GM19463 (cell line): Measurements from ENCODE around the gene CDC42BPG.
"Not testable (repeated sequence)": the region's sequence is repeated elsewhere in the genome, so short reads cannot be mapped to it uniquely, and the experiment has no call there.

Source experiments
- ATAC-seq: cut with Tn5 transposase; IDR thresholded peaks from one replicate; pipeline ENCODE4 v1.9.1; 2021; ENCODE audit warnings: mild to moderate bottlenecking, moderate library complexity; ENCODE audit not compliant: unreplicated experiment

CDC42BPG gene

DNA sequence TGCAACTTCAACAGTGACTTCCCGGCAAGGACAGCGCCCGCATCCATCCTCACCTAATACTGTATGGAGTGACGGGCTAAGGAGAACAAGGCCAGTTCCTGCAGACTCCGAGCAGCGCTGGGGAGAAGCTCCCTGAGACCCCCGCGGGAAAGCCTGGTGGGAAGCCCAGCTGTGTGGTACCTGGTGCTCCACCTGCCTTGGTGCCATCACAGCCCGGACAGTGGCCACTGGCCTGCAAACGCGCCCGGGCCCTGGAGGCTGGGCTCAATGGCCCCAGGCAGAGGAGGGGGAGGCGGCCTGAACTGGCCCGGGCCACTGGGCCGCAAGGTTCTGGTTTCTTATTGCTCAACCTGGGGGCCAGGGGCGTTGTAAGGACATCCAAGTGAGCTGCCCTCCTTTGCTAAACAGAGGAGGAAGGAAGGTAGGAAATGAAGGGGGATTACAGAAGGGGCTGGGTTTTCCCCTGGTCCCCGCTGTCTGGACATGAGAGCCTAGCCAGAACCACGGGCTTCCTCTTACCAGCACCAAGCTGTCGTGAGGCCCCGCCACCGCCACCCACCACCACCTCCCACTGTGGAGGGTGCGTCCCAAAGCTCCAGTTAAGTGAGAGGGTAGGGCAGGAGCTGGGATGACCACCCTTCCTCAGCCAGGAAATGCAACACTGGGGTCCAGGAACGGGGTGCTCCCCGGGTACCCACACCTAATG is 8.5 kb upstream of the CDC42BPG start:
- no peak for ATAC-seq

DNA sequence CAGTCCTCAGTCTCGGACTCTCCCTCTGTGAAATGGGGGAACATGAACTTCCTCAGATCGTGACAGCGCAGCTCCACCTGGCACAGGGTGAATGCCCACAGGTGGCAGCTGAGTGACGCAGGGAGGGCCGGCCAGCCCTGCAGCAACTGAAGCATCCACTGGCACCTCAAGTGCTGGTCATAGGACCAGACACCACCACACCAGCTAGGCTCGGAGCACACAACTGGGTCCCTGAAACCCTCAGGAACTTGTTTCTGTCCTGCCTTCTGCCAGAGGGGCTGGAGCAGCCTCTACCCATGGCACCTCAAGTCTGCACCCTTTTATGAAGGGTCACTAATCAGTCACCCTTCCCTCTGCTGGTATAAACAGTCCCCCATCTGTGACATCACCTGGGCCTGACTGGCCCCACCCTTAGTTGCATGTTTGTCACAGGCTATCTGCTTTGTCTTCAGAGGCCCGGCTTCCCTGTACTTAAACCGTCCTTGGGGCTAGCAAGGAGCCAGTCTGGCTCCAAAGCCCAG is 7.4 kb upstream of the CDC42BPG start:
- ATAC-seq, result no peak

DNA sequence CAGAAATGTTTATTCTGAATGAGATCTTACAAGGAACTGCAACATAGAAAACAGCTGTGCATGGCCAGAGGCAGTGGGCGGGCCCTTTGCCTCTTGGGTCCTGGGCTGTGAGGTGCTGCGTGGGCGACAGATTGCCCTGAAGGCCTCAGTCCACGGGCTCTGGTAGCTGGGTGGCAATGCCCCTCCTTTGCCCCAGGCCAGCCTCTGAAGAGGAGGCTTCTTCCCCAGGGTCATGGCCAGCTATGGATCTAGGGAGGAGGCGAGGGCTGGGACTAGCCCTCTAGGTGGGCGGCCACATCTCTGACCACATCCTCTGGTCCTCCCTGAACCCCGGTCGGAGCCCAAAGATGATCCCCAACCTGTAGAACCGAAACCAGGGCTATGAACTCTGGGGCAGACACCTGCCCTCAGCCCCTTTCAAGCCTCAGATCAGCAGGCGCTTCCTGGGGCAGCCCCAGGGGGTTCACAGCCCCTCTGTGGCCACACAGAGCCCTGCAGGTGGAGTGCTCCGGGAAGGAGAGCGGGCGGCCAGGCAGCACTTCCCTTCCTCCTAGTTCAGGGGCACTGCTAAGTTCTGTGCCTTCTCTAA is 6.6 kb upstream of the CDC42BPG start:
- peak; percentile 66 for ATAC-seq

GRCh38 chr11:64849598-64850356 is 5.3 kb upstream of the CDC42BPG start:
- ATAC-seq, result no peak

DNA sequence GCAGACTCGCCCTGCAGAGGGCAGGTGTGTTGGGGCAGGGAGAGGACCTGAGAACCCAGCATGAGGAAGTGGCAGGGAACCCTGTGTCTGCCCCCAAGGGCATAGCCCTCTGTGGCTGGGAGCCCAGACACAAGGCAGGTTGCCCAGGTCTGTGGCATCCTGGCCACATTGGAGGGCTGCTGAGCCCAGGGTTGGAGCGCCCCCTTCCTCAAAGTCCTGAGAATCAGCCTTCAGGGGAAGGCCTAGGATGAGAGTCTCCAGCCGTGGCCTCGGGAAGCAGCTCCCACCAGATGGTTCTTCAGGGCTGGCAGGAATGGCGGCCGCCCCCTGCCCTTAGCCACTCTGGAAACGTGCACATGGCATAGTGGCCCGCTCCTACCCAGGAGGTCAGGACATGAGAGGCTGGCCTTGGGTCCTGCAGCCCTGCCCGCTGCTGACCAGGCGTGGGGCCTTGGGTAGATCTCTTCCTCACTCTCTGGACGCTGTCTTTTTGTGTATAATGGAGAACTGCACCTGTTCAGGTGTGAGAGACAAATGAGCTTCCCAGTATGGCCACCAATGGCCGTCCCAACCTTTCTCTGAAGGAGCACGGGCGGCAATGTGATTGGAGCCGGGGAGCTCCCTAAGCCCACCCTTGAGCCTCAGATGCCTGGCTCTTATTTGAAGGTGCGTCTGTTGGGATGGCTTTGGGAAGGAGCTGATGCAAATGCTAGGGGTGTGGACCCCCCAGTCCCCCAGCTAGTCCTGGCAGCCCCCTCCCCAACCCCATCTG is 4.6 kb upstream of the CDC42BPG start:
- ATAC-seq, result no peak

- ATAC-seq, result no peak
Observed at GRCh38 chr11:64848214-64848825, 3.9 kb upstream of the CDC42BPG start.

DNA sequence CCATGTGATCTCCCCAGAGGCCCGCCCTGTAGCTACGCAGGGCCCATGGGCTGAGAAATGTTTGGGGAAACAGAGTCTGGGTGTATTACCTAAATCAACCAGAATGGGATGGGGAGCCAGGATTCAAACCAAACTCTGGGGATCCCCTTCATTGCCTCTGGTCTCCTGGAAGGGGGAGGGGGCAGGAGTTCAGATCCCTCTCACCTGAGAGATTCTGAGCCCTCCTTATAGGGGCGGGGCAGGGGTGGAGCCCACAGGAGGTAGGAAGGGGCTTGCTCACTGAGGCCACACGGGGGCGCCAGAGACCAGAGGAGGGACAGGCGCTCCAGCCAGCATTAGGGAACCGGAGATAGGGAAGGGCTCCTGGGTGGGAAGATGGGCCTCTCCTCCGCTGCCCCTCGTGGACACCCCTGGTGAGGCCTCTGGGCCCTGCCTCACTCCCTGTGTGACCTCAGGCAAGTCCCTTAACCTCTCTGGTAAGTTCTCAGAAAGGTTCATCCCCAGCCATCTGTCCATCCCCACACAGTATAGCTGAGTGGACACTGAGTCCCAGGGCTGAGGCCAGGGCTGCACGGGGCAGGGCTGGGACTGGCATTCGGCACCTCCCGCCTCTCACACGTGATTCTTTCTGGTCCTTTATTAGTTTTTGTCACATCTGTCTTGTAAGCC is 2.7 kb upstream of the CDC42BPG start:
- ATAC-seq, result no peak

DNA sequence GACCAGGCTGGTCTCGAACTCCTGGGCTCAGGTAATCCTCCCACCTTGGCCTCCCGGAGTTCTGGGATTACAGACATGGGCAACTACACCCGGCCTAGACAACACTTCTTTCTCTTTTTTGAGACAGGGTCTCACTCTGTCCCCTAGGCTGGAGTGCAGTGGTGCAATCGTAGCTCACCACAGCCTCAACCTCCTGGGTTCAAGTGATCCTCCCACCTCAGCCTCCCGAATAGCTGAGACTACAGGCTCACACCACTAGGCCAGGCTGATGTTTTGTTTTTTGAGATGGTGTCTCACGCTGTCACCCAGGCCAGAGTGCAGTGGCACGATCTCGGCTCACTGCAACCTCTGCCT is 1.3 kb upstream of the CDC42BPG start:
- not testable (repeated sequence) for ATAC-seq

DNA sequence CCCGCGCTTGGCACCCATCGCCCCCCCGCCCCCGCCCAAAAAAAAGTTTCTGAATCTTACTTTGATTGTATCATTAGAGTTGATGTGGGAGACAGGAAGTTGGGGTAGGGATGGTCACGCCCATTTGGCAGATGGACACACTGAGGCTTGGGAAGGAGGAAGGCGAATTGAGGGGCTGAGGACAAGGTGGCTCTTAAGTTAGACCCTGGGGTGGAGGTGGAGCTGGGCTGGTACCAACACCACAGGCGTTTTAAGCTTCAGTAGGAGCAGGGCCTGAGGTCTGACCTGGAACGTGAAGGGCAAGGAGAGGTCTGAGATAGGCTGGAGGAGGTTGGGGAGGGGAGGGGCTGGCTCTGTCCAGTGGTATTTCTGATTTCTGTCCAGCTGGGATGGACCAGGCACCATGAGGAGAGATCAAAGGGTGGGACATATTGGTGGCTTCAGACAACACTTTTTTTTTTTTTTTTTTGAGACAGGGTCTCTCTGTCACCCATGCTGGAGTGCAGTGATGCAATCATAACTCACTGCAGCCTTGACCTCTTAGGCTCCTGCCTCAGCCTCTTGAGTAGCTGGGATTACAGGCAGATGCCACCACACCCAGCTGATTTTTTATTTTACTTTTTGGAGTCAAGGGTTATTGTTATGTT is 799 bp upstream of the CDC42BPG start:
- no peak for ATAC-seq

GRCh38 chr11:64843686-64844329 is 645 bp downstream of the CDC42BPG start:
- ATAC-seq, result no peak

- no peak for ATAC-seq
Observed at GRCh38 chr11:64842851-64843685, 1.4 kb downstream of the CDC42BPG start.

DNA sequence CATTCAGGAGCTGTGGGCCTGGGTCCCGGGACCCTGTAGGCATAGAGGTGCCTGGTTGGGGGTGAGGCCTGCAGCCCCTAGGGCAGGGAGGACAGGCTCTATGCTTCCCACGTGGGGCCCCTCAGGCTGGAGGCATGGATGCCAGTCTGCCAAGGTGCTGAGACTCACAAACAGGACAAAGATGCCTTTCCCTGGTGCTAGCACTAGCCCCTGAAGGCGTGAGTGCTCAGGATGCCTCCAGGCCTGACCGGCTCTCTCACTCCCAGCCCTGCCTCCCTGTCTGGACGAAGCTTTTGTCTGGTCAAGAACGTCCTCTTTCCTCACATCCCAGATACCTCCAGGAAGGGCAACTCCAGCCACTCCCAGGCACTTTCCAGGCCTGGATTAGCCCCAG is 2.1 kb downstream of the CDC42BPG start:
- no peak for ATAC-seq

DNA sequence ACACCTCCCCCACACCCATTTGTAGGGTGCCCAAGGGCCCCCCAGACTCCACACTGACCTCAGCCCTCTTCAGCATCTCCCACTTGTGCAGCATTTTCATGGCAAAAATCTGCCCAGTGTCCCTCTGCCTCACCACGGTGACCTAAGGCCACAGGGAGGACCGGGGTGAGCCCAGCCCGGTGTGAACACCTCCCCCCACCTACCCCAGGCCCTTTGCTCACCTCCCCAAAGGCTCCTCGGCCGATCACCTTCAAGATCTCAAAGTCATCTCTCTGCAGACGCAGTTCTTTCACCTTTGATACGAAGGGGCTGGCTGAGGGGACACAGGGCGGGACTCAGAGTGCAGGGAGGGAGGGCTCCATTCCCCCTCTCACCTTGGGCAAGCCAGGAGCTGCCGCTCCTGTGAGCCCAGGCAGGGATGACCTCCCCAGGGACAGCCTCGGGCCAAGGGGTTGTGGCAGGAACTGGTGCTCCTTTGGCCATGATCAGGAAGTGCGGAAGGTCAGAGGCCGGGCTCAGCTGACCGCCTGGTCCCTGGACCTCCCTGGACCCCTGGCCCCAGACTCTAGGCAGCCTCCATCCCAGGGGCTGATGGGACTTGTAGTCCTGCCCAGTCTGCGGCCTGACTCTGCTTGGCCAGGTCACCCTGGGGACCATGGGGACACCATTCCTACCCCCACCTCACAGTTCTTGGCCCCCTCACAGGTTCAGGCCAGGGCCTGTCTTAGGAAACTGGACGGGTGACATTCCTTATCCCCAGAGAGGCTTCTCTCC is 2.7 kb downstream of the CDC42BPG start:
- no peak for ATAC-seq

- ATAC-seq, result no peak
Observed at GRCh38 chr11:64839887-64840782, 4.3 kb downstream of the CDC42BPG start.

- ATAC-seq, result no peak
Observed at GRCh38 chr11:64839335-64839734, 5.1 kb downstream of the CDC42BPG start.

- ATAC-seq, result no peak
Observed at GRCh38 chr11:64838600-64839334, 5.7 kb downstream of the CDC42BPG start.
